Lung microvascular endothelial cell (primary cell): ENCODE data around the gene RAB12. TPM values are rescaled to one million over a fixed set of nuclear protein-coding genes. Genes with fewer than 3 reads are reported as not detected.
"Not testable (repeated sequence)": the region's sequence is repeated elsewhere in the genome, so short reads cannot be mapped to it uniquely, and the experiment has no call there.

Source experiments
- DNase-seq, 2 donors: peaks; one replicate each; pipeline versions ENCODE4 v3.0.0 to v3.0.0-alpha.2; 2010; ENCODE audit warnings: low read depth in 2 of 2
- total RNA-seq: library from RNA; depleted of rRNA; stranded (reverse); fragments of >200 nt; gene quantifications from 2 replicates; pipeline ENCODE4 v1.2.1, GENCODE V29; 2014

Gene RAB12
- total RNA-seq, 1 donor from 2014 or later, result 54.8 TPM

DNA sequence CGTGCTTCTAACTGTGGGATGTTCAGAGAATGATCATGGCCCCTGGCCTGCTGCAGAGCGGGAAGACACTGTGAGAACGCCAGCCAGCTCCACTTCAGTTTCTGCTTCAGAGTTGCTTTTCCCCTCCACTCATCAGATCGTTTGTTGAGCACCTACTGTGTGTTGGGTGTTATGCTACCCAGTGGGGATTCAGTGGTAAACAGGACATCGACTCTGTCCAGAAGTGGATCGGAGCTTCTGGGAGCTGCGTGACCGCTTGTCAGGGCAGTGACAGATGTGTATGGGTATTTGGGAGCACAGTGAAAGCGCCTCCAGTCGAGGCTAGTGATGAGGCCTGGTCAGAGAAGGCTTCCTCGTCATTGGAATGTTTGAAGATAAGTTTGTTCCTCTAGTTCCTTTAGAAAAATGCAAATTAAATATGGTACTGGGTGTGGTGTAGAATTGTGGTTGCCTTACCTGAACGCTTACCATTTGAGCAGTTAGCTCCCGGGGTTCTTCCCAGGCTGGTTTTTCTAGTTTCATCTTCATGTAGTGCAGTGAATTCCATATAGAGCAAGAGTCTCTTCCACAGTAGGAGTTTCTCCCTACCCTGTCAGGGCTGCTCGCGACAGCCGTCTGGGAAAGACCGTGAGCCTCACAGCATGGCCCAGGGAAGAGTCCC lies 2.8 kb downstream of the RAB12 start:
- DNase-seq, result no peak

DNA sequence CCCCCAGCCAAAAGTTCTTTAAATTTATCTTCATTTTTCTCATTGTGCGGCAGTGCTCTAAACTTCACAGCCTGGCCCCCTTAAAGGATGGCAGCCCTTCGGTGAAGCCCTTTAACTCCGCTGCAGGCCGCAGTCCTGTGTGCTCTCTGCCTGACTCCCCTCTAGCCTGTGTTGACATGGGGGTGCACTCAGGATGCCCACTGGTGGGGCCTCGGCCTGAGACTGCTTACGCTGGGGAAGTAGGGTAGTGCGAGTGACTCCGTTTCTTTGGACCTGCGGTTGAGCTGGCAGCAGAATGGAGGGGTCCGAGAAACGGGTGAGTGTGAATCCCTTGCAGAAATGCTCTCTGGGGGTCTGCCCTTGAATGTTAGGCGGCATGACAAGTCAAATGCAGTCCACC lies 5.6 kb downstream of the RAB12 start:
- DNase-seq, result no peak

DNA sequence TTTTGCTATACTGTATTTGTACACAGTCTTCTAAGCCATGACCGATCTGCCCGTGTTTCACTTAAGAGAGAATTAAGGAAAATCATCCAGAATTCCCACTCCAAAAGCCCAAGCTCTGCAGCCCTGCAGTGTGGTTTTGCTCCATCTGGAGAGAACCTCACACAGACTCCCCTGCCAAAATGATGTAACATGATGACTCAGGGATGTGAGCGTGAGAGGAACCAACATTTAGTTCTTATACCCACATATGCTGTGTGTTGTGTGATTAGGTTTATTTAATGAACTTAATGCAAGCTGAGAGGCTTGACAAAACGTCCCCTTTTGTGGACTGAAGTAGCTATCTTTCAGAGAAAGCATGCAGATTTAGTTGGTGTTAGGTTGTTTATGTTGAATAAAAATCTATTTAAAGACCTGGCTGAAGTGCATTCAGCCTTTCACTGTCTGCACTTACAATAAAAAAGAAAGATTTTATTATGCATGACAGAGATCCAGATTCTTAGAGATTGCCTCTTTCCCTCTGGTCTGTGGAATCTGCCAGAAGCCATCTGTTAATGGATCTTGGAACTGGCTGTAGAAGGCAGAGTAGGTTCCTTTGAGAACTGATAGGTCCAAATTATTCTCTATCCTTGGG lies 6.3 kb downstream of the RAB12 start:
- peak; percentile 46 to 84 for DNase-seq

DNA sequence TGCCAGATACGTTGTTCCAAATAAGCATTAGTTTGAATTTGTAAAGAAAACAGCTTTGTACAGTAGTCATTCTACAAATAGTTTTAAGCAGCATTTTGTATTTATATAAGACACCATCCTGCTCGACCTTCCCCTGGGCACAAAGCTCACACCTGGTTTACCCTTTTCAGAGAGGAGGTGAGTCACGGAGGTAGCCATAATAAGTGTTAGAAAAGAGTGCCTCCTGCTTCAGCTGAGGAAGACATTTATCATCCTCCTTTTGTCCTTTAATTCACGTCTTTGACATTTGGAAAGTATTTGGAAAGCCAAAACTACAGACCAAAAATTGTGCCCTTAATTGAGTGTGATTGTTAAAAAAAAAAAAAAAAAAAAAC lies 6.8 kb downstream of the RAB12 start:
- DNase-seq, result no peak

DNA sequence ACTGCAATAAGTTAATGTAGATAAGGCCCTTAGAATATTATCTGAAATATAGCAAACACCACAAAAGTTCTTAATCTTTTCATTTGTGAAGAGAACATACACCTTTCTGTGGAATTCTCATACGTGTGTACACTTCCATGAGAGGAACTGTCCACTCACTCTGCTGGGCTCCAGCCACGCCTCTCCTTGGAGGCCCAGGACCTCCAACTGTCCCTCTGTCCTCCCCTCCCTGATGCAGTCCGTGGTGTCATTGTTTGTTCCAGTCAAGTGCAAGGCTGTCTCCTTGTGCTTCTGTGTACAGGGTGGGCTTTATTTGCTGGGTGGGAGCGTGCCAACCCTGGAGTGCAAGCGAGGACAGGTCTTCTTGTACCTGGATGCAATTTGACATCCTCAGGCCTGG lies 8.7 kb downstream of the RAB12 start:
- DNase-seq, result no peak

DNA sequence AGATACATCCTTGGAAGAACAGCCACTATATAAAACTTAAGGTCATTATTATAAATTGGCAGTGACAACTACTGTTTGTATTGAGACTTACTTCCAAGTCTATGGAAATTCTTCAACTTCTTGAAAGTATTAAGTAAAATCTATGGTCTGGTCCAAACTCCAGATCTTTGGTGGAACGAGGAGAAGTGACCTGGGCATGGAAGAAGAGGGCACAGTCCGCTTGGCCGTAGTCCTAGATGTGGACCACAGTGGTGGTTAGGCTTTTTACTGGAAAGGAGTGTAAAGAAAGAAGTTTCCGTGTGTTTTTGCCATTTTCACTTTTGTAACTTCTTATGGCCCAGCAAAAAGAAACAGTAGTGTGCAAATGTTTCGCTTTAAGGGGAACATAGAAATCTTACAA lies 9.8 kb downstream of the RAB12 start:
- DNase-seq, result no peak

DNA sequence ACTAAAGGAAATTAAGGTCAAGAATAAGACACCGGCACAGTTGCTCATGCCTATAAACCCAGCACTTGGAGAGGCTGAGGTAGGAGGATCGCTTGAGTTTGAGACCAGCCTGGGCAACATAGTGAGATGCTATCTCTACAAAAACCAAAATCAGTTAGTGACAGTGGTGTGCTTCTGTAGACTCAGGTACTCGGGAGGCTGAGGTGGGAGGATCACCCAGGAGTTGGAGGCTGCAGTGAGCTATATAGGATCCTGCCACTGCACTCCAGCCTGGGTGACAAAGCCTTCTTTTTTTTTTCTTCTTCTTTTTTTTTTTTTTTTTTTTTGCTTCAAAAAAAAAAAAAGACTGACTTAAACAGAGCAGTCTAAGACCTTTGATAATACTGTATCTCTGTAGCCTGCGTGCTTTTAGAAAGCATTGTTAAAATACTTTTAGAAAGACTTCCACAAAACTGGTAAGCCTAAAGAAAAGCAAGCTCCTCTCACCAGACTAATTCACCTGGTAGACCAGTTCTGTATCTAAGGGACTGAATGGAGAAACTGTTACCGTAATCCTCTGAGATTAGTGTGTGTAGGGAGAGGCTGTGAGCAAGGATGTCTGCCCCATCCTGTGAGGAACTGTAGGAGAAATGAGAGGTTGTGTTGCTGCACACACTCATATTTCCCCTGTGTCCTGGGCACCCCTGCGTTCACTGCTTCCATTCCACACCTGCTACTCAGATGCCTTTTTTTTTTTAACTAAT lies 10.8 kb downstream of the RAB12 start:
- DNase-seq, result no peak

DNA sequence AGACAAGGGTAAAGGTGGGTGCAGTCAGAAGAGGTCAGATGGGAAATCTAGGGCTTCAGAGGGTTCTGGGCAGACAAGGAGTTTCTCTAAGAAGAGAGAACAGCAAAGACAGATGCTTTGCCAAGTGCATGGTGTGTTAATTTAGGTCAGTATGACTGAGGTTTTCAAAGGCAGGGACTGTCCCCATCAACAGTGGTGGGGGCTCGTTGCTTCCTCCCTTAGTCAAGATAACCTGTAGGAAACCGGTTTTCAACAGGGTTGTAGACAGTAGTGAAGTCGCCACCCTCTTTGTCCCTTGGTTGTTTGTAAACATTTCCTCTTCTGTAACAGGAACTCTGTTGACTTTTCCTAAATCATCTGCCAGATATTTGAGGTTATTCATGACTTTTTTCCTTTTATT lies 11.6 kb downstream of the RAB12 start:
- peak in 1 of 2 donors; percentile 33 for DNase-seq

DNA sequence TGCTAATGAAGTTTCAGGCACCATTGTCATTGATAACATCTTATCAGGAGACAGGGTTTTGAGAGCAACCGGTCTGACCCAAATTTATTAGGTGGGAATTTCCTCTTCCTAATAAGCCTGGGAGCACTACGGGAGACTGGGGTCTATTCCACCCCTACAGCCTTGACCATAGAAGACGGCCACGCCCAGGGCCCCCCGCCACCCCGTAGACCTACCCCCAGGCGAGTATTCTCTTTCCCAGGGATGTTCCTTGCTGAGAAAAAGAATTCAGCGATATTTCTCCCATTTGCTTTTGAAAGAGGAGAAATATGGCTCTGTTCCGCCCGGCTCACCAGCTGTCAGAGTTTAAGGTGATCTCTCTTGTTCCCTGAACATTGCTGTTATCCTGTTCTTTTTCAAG lies 13.4 kb downstream of the RAB12 start:
- not testable (repeated sequence) for DNase-seq

DNA sequence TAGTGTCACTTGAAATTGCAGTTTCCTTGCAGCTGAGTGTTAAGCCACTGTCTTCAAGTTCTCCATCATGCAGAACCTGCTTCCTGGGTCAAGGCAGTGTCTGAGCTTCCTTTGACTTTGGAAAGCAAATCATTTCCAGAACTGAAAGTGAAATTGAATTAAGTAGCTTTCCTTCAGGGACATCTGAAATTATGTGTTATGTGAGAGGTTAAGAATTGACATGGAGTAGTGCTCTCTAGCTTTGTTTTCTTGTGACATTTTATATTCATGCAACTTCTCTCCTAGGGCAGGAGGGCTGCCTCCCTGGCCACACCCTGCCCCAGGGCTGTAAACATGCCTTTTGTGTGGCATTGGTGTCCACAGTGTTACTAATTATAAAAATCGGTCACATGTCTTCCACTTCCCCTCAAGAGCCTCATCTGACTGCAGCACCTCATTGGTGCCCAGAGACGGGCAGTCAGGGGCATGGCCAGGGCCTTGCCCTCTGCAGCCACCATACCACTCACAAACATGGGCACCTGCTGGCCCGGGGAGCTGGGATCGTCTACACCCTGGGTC lies 14.4 kb downstream of the RAB12 start:
- peak; percentile 27 to 50 for DNase-seq

DNA sequence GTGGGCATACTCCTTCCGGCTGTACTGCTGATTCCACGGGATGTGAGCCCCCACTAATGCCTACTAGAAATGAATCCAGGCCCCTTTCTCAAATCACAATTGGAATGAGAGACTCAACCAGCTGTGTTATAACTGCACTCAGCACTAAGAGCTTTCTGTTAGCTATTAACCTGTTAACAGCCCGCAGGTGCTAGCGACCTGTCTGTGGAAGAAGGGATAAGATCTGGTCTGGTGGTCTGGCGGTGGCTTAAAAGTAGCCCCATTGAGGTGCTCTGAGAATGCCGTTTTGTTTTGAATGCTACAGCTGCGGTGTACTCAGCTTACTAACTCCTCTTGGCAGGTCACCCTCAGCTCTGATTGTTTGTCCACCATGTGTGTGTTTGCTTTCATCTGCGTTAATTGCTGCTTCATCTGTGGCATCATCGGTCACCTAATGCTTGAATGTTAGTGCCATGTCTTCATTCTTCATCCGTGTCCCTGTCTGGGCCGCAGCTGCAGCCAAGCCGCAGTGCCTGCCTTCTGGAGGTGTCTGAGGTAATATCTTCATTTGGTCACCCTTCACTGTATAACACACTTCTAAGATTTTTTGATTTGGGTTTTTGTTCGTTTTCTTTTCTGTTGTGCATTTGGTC lies 16.3 kb downstream of the RAB12 start:
- DNase-seq, result no peak

DNA sequence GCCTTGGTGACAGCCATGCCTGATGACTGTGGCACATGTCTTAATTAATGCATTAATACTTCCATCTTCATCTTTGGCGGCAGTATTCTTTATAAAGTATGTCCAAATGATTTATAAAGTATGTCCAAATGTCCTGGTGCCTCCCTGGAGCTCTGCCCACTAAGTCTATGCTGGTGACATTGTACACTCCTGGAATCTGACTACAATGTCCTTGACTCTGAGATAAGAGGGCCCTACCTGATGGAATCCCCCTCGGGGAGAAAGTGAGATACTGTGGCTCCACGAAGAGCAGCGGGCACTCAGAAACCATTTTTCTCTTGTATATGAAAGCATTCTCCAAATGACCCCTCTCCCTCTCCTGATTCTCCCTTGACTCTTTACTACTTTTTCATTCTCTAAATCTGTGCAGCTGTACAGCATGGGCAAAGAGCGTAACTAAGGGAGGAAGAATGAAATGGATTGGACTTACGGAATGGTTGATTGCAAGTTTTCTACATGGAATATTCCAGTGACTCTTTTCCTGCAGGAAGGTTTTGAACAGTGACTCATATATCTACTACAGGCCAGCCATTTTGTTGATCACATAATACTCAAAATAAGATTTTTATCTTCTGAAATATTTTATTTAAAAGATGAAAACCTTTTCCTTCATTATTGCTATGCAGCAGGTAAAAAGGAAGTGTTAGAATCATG lies 17.3 kb downstream of the RAB12 start:
- DNase-seq, result peak; percentile 70 to 73

DNA sequence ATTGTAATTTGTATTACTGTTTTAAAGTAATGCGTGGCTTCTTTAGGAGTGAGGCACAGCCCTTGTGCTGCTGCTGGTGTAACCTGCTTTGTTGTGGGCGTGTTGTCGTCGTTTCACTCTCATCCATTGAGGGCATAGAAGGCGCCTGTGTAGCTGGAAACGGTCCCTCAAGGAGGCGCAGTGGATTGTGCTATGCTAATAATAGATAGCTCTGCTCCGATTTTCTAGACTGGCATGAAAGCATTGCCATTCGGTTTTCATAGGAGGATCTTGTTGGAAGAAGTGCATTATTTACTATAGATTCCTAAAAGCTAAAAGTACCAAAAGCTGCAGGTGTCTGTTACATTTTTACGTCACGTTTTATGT lies 17.9 kb downstream of the RAB12 start:
- no peak for DNase-seq

DNA sequence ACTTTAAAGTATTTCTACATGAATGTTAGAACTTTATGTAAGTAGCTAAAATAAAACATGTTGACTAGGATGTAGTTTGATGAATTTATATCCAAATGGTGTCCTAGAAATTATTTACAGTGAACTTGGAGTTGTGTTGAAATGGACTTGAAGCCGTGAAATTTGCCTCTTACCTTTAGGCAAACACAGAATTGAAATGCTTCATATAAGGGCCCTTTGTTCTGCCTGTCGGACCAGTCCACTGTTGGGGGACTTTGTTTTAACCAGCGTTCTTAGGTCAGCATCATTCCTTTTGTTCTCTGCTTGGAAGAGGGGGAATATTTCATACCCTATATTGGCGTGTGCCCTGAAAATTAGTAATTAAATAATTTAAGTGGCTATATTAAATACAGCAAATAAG lies 18.3 kb downstream of the RAB12 start:
- no peak for DNase-seq

DNA sequence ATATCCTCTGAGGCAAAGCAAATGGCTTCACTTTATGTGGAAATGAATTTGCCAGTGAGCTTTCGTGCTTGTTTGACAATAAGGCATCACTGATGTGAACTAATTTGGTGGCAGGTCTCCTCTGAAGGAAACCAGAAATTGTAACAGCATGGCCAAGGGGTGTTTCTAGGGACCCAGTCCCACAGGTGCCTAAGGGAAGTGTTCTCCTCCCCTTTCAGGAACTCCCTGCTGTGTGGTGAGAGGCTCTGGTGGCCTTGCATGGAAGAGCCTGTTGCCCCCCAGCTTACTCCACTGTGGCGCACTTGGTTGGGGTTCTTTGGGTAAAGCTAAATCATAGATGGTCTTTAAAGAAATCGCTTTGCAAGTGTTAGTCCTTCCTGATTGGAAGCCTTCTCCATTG lies 20.4 kb downstream of the RAB12 start:
- no peak for DNase-seq

DNA sequence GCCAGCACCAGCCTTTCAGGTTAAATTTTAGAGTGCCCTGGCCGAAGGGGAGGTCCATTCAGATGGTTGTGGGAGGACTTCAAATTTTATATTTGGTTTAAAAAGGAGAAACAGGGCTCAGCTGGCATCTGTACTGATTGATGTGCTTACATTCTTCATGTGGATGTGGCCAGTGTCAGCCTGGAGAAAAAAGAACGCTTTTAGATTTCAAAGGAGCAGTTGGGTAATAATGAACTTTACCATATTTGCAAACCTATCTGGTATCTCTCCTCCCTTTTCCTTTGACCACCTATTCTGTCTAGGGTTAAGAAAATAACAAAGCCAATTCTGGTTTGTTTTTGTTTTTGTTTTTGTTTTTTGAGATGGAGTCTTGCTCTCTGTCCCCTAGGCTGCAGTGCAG lies 21.3 kb downstream of the RAB12 start:
- DNase-seq, result no peak

DNA sequence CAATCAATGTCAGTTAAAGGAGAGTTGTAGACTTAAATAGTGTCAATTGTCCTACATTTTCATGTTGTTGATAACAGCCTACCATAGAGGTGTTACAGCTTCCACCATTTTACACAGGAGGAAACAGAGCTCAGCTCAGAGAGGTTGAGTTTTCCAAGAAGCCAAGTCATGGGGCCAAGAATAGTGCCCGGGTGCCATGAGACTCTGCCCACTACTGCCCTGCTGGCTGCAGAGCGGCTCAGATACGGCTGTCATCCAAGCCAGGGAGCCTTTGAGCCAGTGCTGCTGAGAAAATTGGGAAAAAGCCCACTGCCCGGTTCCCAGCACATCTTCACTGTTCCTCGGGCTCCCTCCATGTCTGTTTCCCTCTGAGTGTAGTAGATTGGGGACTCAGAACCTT lies 22.0 kb downstream of the RAB12 start:
- no peak for DNase-seq

DNA sequence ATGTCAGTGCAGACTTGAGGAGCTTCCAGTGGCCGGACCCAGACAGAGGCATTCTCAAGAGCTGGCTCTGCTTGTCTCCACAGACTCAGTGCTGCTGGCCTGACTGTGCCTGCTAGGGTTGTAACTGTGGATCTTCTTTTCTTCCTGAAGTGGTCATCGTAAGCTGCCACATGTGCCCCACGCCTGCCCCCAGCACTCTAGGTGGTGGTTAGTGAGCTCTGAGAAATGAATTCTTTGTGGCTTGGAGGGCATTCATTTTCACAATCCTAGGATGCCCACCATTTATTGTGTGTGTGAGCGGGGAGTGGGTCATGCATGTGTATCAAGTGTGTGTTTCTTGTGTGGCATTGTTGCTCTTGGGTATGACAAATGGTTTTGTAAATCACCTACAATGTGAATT lies 23.1 kb downstream of the RAB12 start:
- no peak for DNase-seq

DNA sequence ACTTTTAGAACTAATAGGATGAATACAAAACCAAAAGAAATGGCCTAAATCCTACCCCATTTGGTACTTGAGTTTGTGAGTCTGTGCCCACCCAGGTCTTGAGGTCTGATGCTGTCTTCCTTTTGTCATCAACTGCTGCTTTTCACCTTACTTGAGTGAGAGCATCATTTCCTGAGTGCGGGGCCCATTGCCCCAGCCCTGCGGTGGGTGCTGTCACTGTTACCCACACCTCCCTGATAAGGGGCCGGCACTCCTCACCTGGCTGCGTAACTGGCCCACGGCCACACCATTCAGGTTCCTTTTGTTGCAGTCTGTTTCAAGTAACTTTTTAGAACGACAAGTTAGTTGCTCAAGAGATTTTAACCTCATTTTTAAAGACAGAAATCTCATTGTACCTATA lies 25.3 kb downstream of the RAB12 start:
- DNase-seq, result no peak

DNA sequence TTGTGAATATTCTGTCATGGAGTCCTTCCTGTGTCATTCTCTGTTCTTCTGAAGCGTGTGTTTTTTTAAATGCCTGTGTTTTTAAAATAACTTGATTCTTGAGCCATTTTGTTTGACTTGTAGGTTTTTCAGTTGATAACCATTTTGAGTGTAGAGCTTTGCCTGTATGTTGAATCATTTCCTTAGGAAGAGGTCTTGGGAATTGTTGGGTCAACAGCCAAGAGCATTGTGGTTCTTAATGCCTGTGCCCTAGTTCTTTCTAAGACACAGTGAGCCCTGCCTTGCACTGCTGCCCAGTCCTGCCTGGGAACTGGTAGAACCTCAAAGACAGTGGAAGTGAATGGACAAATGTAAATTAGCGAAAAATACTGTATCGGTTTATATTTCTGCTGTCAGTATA lies 25.9 kb downstream of the RAB12 start:
- DNase-seq, result peak in 1 of 2 donors; percentile 90

DNA sequence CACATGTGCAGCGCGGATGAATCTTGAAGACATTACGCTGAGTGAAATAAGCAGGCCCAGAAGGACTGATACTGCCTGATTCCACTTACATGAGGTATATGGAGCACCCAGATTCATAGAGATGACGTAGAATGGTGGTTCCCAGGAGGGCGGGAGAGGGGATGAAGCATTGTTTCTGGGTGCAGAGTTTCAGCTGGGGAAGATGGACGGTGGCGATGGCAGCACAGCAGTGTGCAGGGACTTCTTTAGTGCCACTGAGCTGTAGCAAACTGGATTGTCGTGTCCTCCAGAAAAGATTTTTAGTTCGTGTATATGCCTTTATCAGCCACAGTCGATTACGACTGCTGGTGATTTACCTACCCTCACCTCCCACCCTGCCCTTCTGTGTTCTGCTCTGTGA lies 30.5 kb downstream of the RAB12 start:
- no peak for DNase-seq
